GM06990 (cell line): Measurements from ENCODE around the gene GRIP2.

Experiments used
- DNase-seq: peaks from one replicate; pipeline ENCODE4 v3.0.0-alpha.2; 2011; ENCODE audit not compliant: insufficient read length; ENCODE audit errors: extremely low read depth
- H3K27me3 ChIP-seq: replicated peaks from 2 replicates; pipeline ENCODE4 v1.6.0; 2011; ENCODE audit warnings: low read length; ENCODE audit not compliant: control insufficient read depth, insufficient read depth
- H3K36me3 ChIP-seq: 2 replicates; pipeline ENCODE4 v1.5.1; 2011; ENCODE audit warnings: low read length; ENCODE audit not compliant: control insufficient read depth, insufficient read depth
- H3K4me3 ChIP-seq: replicated peaks from 2 replicates; pipeline ENCODE4 v1.5.1; 2011; ENCODE audit warnings: low read depth, mild to moderate bottlenecking, control low read depth, low read length
- CTCF ChIP-seq: IDR thresholded peaks from 2 replicates; pipeline ENCODE4 v1.5.1; 2011; ENCODE audit warnings: low read length, control low read depth, mild to moderate bottlenecking, inconsistent platforms; ENCODE audit not compliant: insufficient read depth, poor library complexity, severe bottlenecking

The GRIP2 gene

GRCh38 chr3:14465425-14465824 lies 74.7 kb downstream of the GRIP2 start:
- H3K27me3 ChIP-seq: no peaks in the 10 kb centered on the region
- no peak for TF ChIP-seq CTCF
- DNase-seq: no peak
- peaks cover 23% of the 10 kb centered on the region for H3K36me3 ChIP-seq
- no peak overlapping the region for H3K4me3 ChIP-seq

- Histone ChIP-seq H3K36me3 (peaks cover 24% of the 10 kb centered on the region), H3K4me3 (no peak overlapping the region), H3K27me3 (no peaks in the 10 kb centered on the region)
- DNase-seq: no peak
- no peak for TF ChIP-seq CTCF
Measured at GRCh38 chr3:14464521-14464920, 75.6 kb downstream of the GRIP2 start.

- DNase-seq: no peak
- TF ChIP-seq CTCF: no peak
- no peak overlapping the region for H3K4me3 ChIP-seq
- no peaks in the 10 kb centered on the region for H3K27me3 ChIP-seq
- peaks cover 27% of the 10 kb centered on the region for H3K36me3 ChIP-seq
Measured at GRCh38 chr3:14464141-14464465, 76.0 kb downstream of the GRIP2 start.

DNA sequence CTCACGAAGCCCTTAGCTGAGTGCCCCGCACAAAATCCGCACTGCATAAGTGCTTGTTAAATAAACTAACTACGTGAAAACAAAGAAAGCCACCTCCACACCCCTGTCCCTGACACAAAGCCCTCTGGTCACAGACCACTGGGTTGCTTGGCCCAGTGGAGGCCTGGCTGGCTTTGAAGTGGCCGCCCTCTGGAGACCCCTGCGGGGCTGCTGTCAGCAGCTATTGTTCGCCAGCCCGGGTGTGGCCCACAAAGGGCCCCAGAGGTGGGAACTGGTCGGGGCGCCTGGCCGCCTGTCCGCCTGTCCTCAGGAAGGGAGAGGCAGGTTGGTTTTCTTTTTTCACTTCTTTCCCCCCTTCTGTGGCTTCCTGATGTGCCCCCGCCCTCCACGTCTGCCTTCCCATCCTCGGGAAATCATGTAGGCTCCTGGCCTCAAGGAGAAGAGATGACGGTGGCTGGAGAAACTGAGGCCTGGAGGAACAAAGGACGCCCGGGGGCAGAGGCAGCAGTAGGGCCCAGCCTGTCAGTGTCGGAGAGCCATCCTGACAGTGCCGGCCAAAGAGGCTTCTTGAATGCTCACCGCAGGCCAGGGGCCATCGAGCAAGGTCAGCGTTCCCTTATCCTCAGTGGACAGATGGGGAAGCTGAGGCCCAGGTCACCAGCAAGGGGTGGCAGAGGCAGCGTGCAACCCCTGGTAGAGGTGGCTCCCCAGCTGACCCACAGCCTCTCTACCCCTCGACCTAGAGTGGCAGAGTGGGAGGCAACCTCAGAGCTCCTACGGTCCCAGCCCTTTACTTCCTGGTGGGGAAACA lies 76.6 kb downstream of the GRIP2 start:
- TF ChIP-seq CTCF: no peak
- H3K4me3 ChIP-seq: no peak overlapping the region
- H3K36me3 ChIP-seq: peaks cover 27% of the 10 kb centered on the region
- DNase-seq: no peak
- no peaks in the 10 kb centered on the region for H3K27me3 ChIP-seq

DNA sequence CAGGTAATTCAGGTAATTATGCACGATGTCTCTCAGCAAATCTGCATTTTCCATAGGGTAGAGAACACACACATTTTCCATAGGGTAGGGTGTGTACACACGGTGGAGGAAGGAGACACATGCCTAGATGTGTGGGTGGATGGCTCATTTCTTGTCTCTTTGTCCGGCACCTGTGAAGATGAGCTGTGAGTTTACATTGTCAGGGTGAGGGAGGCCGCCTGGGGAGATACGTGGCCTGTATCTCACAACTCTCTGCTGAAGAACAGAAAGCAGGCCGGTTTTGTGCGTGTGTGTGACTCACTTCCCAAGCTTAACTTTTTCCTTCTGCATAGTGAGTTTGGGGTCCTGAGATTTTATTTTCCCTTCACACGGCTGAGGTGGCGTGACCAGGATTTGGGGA lies 77.4 kb downstream of the GRIP2 start:
- Histone ChIP-seq H3K4me3 (no peak overlapping the region), H3K27me3 (no peaks in the 10 kb centered on the region), H3K36me3 (peaks cover 31% of the 10 kb centered on the region)
- no peak for DNase-seq
- TF ChIP-seq CTCF: no peak
